ENCODE results near the gene MINPP1. TPM values are rescaled to one million over a fixed set of nuclear protein-coding genes. Genes with fewer than 3 reads are reported as not detected.

Gene MINPP1
- total and polyA plus RNA-seq, 2 of the 13 experiments (the other 11 are each of a cell fraction or from before 2014, with no cell fraction given): 19.2 to 53.7 TPM

GRCh38 chr10:87505366-87506111 is 846 bp downstream of the MINPP1 start (continued):
- peak; percentile 36; the same call in 1 of the 2 replicates for TF ChIP-seq ZNF281 (CRISPR knock-in tag; IDR thresholded peaks at IDR 0.05; ENCODE audit: borderline replicate concordance)
- peak; percentile 29; the same call in 1 of the 2 replicates for TF ChIP-seq ELF3 (CRISPR knock-in tag; IDR thresholded peaks at IDR 0.05)
- TF ChIP-seq ZFX (CRISPR knock-in tag; IDR thresholded peaks at IDR 0.05; ENCODE audit: low read depth): peak; percentile 39; the same call in 1 of the 2 replicates
- TF ChIP-seq JARID2 (CRISPR knock-in tag; IDR thresholded peaks at IDR 0.05; ENCODE audit: insufficient replicate concordance): no peak
- TF ChIP-seq, protein P1, sequence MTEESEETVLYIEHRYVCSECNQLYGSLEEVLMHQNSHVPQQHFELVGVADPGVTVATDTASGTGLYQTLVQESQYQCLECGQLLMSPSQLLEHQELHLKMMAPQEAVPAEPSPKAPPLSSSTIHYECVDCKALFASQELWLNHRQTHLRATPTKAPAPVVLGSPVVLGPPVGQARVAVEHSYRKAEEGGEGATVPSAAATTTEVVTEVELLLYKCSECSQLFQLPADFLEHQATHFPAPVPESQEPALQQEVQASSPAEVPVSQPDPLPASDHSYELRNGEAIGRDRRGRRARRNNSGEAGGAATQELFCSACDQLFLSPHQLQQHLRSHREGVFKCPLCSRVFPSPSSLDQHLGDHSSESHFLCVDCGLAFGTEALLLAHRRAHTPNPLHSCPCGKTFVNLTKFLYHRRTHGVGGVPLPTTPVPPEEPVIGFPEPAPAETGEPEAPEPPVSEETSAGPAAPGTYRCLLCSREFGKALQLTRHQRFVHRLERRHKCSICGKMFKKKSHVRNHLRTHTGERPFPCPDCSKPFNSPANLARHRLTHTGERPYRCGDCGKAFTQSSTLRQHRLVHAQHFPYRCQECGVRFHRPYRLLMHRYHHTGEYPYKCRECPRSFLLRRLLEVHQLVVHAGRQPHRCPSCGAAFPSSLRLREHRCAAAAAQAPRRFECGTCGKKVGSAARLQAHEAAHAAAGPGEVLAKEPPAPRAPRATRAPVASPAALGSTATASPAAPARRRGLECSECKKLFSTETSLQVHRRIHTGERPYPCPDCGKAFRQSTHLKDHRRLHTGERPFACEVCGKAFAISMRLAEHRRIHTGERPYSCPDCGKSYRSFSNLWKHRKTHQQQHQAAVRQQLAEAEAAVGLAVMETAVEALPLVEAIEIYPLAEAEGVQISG (CRISPR knock-in tag; IDR thresholded peaks at IDR 0.05): peak; percentile 8; the same call in 1 of the 2 replicates
- no peak for TF ChIP-seq ZSCAN31 (CRISPR knock-in tag; IDR thresholded peaks at IDR 0.05; ENCODE audit: low read depth)
- TF ChIP-seq IRX3 (CRISPR knock-in tag; IDR thresholded peaks at IDR 0.05; ENCODE audit: borderline replicate concordance, low read depth): no peak
- TF ChIP-seq GLI4 (CRISPR knock-in tag; IDR thresholded peaks at IDR 0.05; ENCODE audit: borderline replicate concordance): no peak
- TF ChIP-seq YY1 (IDR thresholded peaks at IDR 0.05; ENCODE audit: insufficient read depth, insufficient replicate concordance, low read depth, low read length): peak; percentile 19
- TF ChIP-seq SALL1 (CRISPR knock-in tag; IDR thresholded peaks at IDR 0.05): 0 out of 2 replicates have a peak, but pooled peaks have one; percentile 2
- no peak for TF ChIP-seq HNF1A (IDR thresholded peaks at IDR 0.05; ENCODE audit: low read depth)
- peak; percentile 51; the same call in 1 of the 2 replicates for TF ChIP-seq HNF1A (CRISPR knock-in tag; IDR thresholded peaks at IDR 0.05; ENCODE audit: borderline replicate concordance)
- TF ChIP-seq RXRB (CRISPR knock-in tag; IDR thresholded peaks at IDR 0.05; ENCODE audit: borderline replicate concordance): peak; percentile 56; the same call in 1 of the 2 replicates
- TF ChIP-seq BHLHE40 (IDR thresholded peaks at IDR 0.05; ENCODE audit: low read length): no peak
- TF ChIP-seq ZNF468 (CRISPR knock-in tag; IDR thresholded peaks at IDR 0.05): no peak
- 0 out of 2 replicates have a peak, but pooled peaks have one; percentile 35 for TF ChIP-seq KDM4B (CRISPR knock-in tag; IDR thresholded peaks at IDR 0.05)
- TF ChIP-seq, protein P2, sequence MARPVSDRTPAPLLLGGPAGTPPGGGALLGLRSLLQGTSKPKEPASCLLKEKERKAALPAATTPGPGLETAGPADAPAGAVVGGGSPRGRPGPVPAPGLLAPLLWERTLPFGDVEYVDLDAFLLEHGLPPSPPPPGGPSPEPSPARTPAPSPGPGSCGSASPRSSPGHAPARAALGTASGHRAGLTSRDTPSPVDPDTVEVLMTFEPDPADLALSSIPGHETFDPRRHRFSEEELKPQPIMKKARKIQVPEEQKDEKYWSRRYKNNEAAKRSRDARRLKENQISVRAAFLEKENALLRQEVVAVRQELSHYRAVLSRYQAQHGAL (CRISPR knock-in tag; IDR thresholded peaks at IDR 0.05; ENCODE audit: not compliant biosample characterization): no peak

Data from HepG2 (cell line).